Gastrocnemius medialis (tissue), 4 donors: ENCODE results near the gene MRTO4.

ENCODE experiments used
- POLR2A ChIP-seq, 2 donors: fragments of 450-650 bp; IDR thresholded peaks; one replicate each; pipeline ENCODE4 v1.6.1; 2017; ENCODE audit warnings: antibody characterized with exemption in 2 of 2, mild to moderate bottlenecking in 2 of 2, moderate library complexity in 2 of 2
- TF ChIP-seq, protein P1 (sequence below), 5 experiments: fragments of 450-650 bp in 3 of 5; fragments of 200-600 bp in 2 of 5; sonication (generic) in 2 of 5; IDR thresholded peaks in 4 of 5; conservative IDR thresholded peaks in 1 of 5; 1 replicate in 4 of 5; 2 replicates in 1 of 5; pipeline ENCODE4 v1.5.1; 2016 to 2019; ENCODE audit warnings: antibody characterized with exemption in 5 of 5, mild to moderate bottlenecking in 3 of 5, moderate library complexity in 3 of 5

DNA sequence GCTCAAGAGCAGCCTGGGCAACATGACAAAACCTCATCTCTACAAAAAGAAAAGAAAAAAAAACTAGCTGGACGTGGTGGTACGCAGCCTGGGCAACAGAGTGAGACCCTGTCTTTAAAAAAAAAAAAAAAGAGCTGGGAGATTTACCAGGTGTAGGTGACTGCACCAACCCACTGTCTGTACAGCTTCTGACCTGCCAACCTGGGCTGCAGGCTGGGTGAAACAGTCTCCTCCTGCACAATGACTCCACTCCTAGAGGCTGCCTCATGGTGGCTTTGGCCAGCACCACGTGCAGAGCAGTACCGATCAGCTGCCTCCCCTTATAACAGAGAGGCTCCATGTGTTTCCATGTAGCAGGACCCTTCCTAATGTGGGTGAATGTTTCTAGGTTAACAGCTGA lies 3.7 kb downstream of the MRTO4 start:
- TF ChIP-seq, protein P1, sequence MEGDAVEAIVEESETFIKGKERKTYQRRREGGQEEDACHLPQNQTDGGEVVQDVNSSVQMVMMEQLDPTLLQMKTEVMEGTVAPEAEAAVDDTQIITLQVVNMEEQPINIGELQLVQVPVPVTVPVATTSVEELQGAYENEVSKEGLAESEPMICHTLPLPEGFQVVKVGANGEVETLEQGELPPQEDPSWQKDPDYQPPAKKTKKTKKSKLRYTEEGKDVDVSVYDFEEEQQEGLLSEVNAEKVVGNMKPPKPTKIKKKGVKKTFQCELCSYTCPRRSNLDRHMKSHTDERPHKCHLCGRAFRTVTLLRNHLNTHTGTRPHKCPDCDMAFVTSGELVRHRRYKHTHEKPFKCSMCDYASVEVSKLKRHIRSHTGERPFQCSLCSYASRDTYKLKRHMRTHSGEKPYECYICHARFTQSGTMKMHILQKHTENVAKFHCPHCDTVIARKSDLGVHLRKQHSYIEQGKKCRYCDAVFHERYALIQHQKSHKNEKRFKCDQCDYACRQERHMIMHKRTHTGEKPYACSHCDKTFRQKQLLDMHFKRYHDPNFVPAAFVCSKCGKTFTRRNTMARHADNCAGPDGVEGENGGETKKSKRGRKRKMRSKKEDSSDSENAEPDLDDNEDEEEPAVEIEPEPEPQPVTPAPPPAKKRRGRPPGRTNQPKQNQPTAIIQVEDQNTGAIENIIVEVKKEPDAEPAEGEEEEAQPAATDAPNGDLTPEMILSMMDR (IDR thresholded peaks at IDR 0.05 in 4 of 5, conservative IDR thresholded peaks at IDR 0.05 in 1 of 5), result no peak
- TF ChIP-seq POLR2A (IDR thresholded peaks at IDR 0.05), result no peak
